Lower lobe of right lung (tissue), 2 donors: ENCODE measurements around the gene SH3PXD2A. TPM values are rescaled to one million over a fixed set of nuclear protein-coding genes. Genes with fewer than 3 reads are reported as not detected.
A peak's percentile ranks its signal among the peaks of the same experiment; 100 is the strongest.

Experiments used
- ATAC-seq, 2 donors: fragments of 200-7000 bp; cut with Tn5 transposase; one replicate each; pipeline ENCODE4 v1.9.1; 2020 to 2022; ENCODE audit warnings: mild to moderate bottlenecking in 2 of 2, moderate library complexity in 2 of 2
- DNase-seq: peaks from one replicate; pipeline ENCODE4 v3.0.0-alpha.2; 2020
- H3K27ac ChIP-seq: fragments of 200-600 bp; one replicate; pipeline ENCODE4 v1.8.0; 2022
- H3K27me3 ChIP-seq: fragments of 200-600 bp; one replicate; pipeline ENCODE4 v1.8.0; 2022; ENCODE audit warnings: low read depth
- H3K36me3 ChIP-seq: fragments of 200-600 bp; one replicate; pipeline ENCODE4 v1.8.0; 2022; ENCODE audit warnings: mild to moderate bottlenecking
- H3K4me1 ChIP-seq: fragments of 200-600 bp; one replicate; pipeline ENCODE4 v1.8.0; 2022
- H3K4me3 ChIP-seq: fragments of 200-600 bp; one replicate; pipeline ENCODE4 v1.8.0; 2022; ENCODE audit warnings: mild to moderate bottlenecking
- H3K9me3 ChIP-seq: fragments of 200-600 bp; one replicate; pipeline ENCODE4 v1.8.0; 2022
- CTCF ChIP-seq: fragments of 200-600 bp; IDR thresholded peaks from one replicate; pipeline ENCODE4 v1.8.0; 2022; ENCODE audit warnings: antibody characterized with exemption, mild to moderate bottlenecking
- intact Hi-C: fragments of 100-400 bp; cut with DNase I; formaldehyde crosslinking; loops from one replicate; pipeline ENCODE4 v1.11.0; 2022
- total RNA-seq: library from RNA; stranded (reverse); fragmentation: NEBNext Ultra II Directional; extraction: Animal tissue kit (Norgen Biotek cat#: 25700); gene quantifications from one replicate; pipeline ENCODE4 v1.2.1, GENCODE V29; 2021
- donor health status: DM: no; HTN: yes; CAD: no; lungs with severe emphysema.

SH3PXD2A gene
- total RNA-seq, 1 donor from 2014 or later: 34.8 TPM

GRCh38 chr10:103793429-103793828 is 61.9 kb downstream of the SH3PXD2A start:
- intact Hi-C loops: no loop called here
- H3K4me1 ChIP-seq: peaks cover 27% of the 10 kb centered on the region

GRCh38 chr10:103792547-103792946 is 62.8 kb downstream of the SH3PXD2A start:
- H3K27me3 ChIP-seq: no peaks in the 10 kb centered on the region
- H3K4me3 ChIP-seq: no peak overlapping the region
- peaks cover 25% of the 10 kb centered on the region for H3K4me1 ChIP-seq
- no peaks in the 10 kb centered on the region for H3K36me3 ChIP-seq
- intact Hi-C loops: no loop called here
- no peak overlapping the region for H3K27ac ChIP-seq
- no peak for TF ChIP-seq CTCF
- DNase-seq: peak; percentile 34
- no peaks in the 10 kb centered on the region for H3K9me3 ChIP-seq
- no peak for ATAC-seq

More at GRCh38 chr10:103793429-103793828, 61.9 kb downstream of the SH3PXD2A start:
- H3K9me3 ChIP-seq: no peaks in the 10 kb centered on the region
- ATAC-seq (peak in 1 of 2 donors; percentile 24), DNase-seq (no peak)
- H3K27me3 ChIP-seq: no peaks in the 10 kb centered on the region
- H3K4me3 ChIP-seq: no peak overlapping the region
- TF ChIP-seq CTCF: no peak
- H3K27ac ChIP-seq: peak overlapping the region; percentile 2
- peaks cover 2% of the 10 kb centered on the region for H3K36me3 ChIP-seq

- Histone ChIP-seq H3K27me3 (no peaks in the 10 kb centered on the region), H3K36me3 (no peaks in the 10 kb centered on the region), H3K27ac (peak overlapping the region; percentile 11), H3K9me3 (no peaks in the 10 kb centered on the region), H3K4me1 (peaks cover 32% of the 10 kb centered on the region), H3K4me3 (no peak overlapping the region)
- no peak for TF ChIP-seq CTCF
- intact Hi-C loops: no loop called here
- DNase-seq (peak; percentile 44), ATAC-seq (no peak)
Measured at GRCh38 chr10:103791858-103792257, 63.5 kb downstream of the SH3PXD2A start.

- no peaks in the 10 kb centered on the region for H3K9me3 ChIP-seq
- no peaks in the 10 kb centered on the region for H3K36me3 ChIP-seq
- intact Hi-C loops: no loop called here
- TF ChIP-seq CTCF: no peak
- no peak for ATAC-seq
- H3K4me3 ChIP-seq: no peak overlapping the region
- peaks cover 36% of the 10 kb centered on the region for H3K4me1 ChIP-seq
- no peak for DNase-seq
- no peak overlapping the region for H3K27ac ChIP-seq
- H3K27me3 ChIP-seq: no peaks in the 10 kb centered on the region
Measured at GRCh38 chr10:103791291-103791690, 64.1 kb downstream of the SH3PXD2A start.

GRCh38 chr10:103790580-103790979 is 64.8 kb downstream of the SH3PXD2A start:
- no peak for DNase-seq
- no peaks in the 10 kb centered on the region for H3K9me3 ChIP-seq
- no peak for TF ChIP-seq CTCF
- no peaks in the 10 kb centered on the region for H3K27me3 ChIP-seq
- H3K36me3 ChIP-seq: no peaks in the 10 kb centered on the region
- H3K27ac ChIP-seq: no peak overlapping the region
- H3K4me1 ChIP-seq: peaks cover 43% of the 10 kb centered on the region
- intact Hi-C loops: no loop called here
- no peak overlapping the region for H3K4me3 ChIP-seq
- no peak for ATAC-seq

GRCh38 chr10:103789771-103790201 is 65.6 kb downstream of the SH3PXD2A start:
- H3K9me3 ChIP-seq: no peaks in the 10 kb centered on the region
- ATAC-seq (peak in 1 of 2 donors; percentile 4), DNase-seq (no peak)
- H3K27me3 ChIP-seq: no peaks in the 10 kb centered on the region
- intact Hi-C loops: no loop called here
- peaks cover 39% of the 10 kb centered on the region for H3K4me1 ChIP-seq
- no peak overlapping the region for H3K4me3 ChIP-seq
- TF ChIP-seq CTCF: no peak
- no peaks in the 10 kb centered on the region for H3K36me3 ChIP-seq
- no peak overlapping the region for H3K27ac ChIP-seq
